Keratinocyte (primary cell): ENCODE measurements around the gene FOXP3. TPM values are rescaled to one million over a fixed set of nuclear protein-coding genes. Genes with fewer than 3 reads are reported as not detected.

ENCODE experiments used
- DNase-seq: peaks from one replicate; pipeline ENCODE4 v3.0.0-alpha.2; 2011; ENCODE audit warnings: low read depth, missing footprints, low spot score
- FAIRE-seq: peaks from 2 replicates; lab custom pipeline; 2011; peaks lifted over from hg19 to GRCh38; lab: Jason Lieb, UNC
- H2AFZ ChIP-seq: 2 replicates; pipeline ENCODE4 v1.6.0; 2012; ENCODE audit warnings: low read length, control low read depth, inconsistent platforms; ENCODE audit not compliant: control insufficient read depth
- H3K27ac ChIP-seq: 2 replicates; pipeline ENCODE4 v1.5.1; 2011; ENCODE audit warnings: low read length; ENCODE audit not compliant: control insufficient read depth, insufficient read depth
- H3K27me3 ChIP-seq: 3 replicates; pipeline ENCODE4 v1.6.0; 2011; ENCODE audit warnings: low read length; ENCODE audit not compliant: control insufficient read depth, insufficient read depth; ENCODE audit errors: extremely low read depth
- H3K36me3 ChIP-seq, 2 experiments: 2 replicates in 1 of 2; 3 replicates in 1 of 2; pipeline ENCODE4 v1.5.1; 2011; ENCODE audit warnings: low read length in 2 of 2, mild to moderate bottlenecking in 1 of 2; ENCODE audit not compliant: control insufficient read depth in 2 of 2, insufficient read depth in 2 of 2; ENCODE audit errors: extremely low read depth in 1 of 2
- H3K4me1 ChIP-seq: 3 replicates; pipeline ENCODE4 v1.5.1; 2011; ENCODE audit warnings: low read length; ENCODE audit not compliant: control insufficient read depth, insufficient read depth; ENCODE audit errors: extremely low read depth
- H3K4me2 ChIP-seq: 3 replicates; pipeline ENCODE4 v1.6.0; 2011; ENCODE audit warnings: low read depth, low read length; ENCODE audit not compliant: control insufficient read depth, insufficient read depth; ENCODE audit errors: extremely low read depth
- H3K4me3 ChIP-seq, 3 experiments: fragments of 200-600 bp in 1 of 3; sonication (generic) in 1 of 3; 2 replicates in 2 of 3; 3 replicates in 1 of 3; pipeline ENCODE4 v1.5.1; 2011 to 2016; ENCODE audit warnings: low read length in 3 of 3, mild to moderate bottlenecking in 3 of 3, control low read depth in 2 of 3, inconsistent platforms in 1 of 3, low read depth in 1 of 3, mixed read lengths in 1 of 3, mixed run types in 1 of 3, moderate library complexity in 1 of 3; ENCODE audit not compliant: control insufficient read depth in 2 of 3, insufficient read depth in 2 of 3; ENCODE audit errors: extremely low read depth in 1 of 3
- H3K79me2 ChIP-seq: 2 replicates; pipeline ENCODE4 v1.6.0; 2012; ENCODE audit warnings: low read length; ENCODE audit not compliant: control insufficient read depth, insufficient read depth
- H3K9ac ChIP-seq: 3 replicates; pipeline ENCODE4 v1.6.0; 2011; ENCODE audit warnings: low read length; ENCODE audit not compliant: control insufficient read depth, insufficient read depth; ENCODE audit errors: extremely low read depth
- H3K9me1 ChIP-seq: 3 replicates; pipeline ENCODE4 v1.6.0; 2011; ENCODE audit warnings: low read length; ENCODE audit not compliant: control insufficient read depth, insufficient read depth; ENCODE audit errors: extremely low read depth
- H3K9me3 ChIP-seq: 2 replicates; pipeline ENCODE4 v1.5.1; 2012; ENCODE audit warnings: low read depth, low read length; ENCODE audit not compliant: control insufficient read depth
- H4K20me1 ChIP-seq: 3 replicates; pipeline ENCODE4 v1.6.0; 2011; ENCODE audit warnings: low read length; ENCODE audit not compliant: control insufficient read depth, insufficient read depth; ENCODE audit errors: extremely low read depth
- CTCF ChIP-seq, 3 experiments: IDR thresholded peaks in 1 of 3; conservative IDR thresholded peaks in 1 of 3; optimal IDR thresholded peaks in 1 of 3; 2 replicates in 2 of 3; 3 replicates in 1 of 3; pipeline versions ENCODE3 to v1.5.1; 2011; ENCODE audit warnings: low read length in 3 of 3, mild to moderate bottlenecking in 3 of 3, moderate library complexity in 2 of 3, control low read depth in 1 of 3, inconsistent platforms in 1 of 3; ENCODE audit not compliant: insufficient read depth in 2 of 3; ENCODE audit errors: extremely low read depth in 1 of 3
- EZH2 ChIP-seq: IDR thresholded peaks from one replicate; pipeline ENCODE4 v1.6.1; 2012; ENCODE audit warnings: inconsistent platforms, mild to moderate bottlenecking, low read length, moderate library complexity
- dilution Hi-C: fragments of 300-500 bp; cut with MboI; formaldehyde crosslinking; loops from one replicate; pipeline ENCODE4 v1.7.0; 2020; ENCODE audit warnings: low sequenced_read_pairs; ENCODE audit not compliant: extremely low pct_ligation_motif_present
- polyA plus RNA-seq, 5 experiments: library from polyadenylated mRNA; depleted of rRNA in 3 of 5; stranded (reverse) in 3 of 5; stranded (forward) in 1 of 5; unstranded in 1 of 5; fragments of >200 nt; gene quantifications; 1 replicate in 1 of 5; 2 replicates in 3 of 5; 3 replicates in 1 of 5; pipeline versions ENCODE4 v1.2.1 to v1.2.3, GENCODE V29; 2011 to 2012; ENCODE audit warnings: missing spikeins in 2 of 5, low read depth in 1 of 5, low replicate concordance in 1 of 5

The FOXP3 gene
- polyA plus RNA-seq, 1 donor (not counting 4 experiments of a cell fraction or from before 2014, with no cell fraction given), result 0.05 TPM

GRCh38 chrX:49238735-49239134 lies 25.8 kb downstream of the FOXP3 start:
- TF ChIP-seq EZH2 (no peak), CTCF (optimal IDR thresholded peaks at IDR 0.05 in 1 of 3, IDR thresholded peaks at IDR 0.05 in 1 of 3, conservative IDR thresholded peaks at IDR 0.05 in 1 of 3; ENCODE audit: extremely low read depth in 1 of 3, insufficient read depth in 2 of 3, low read length in 3 of 3) (no peak)

GRCh38 chrX:49237060-49237459 lies 27.4 kb downstream of the FOXP3 start:
- no peaks in the 10 kb centered on the region for H3K4me1 ChIP-seq
- H3K27me3 ChIP-seq, result no peaks in the 10 kb centered on the region
- FAIRE-seq (no peak), DNase-seq (no peak)
- H2AFZ ChIP-seq, result no peak overlapping the region
- H3K9me3 ChIP-seq, result no peaks in the 10 kb centered on the region
- no peak overlapping the region for H3K27ac ChIP-seq
- TF ChIP-seq CTCF (optimal IDR thresholded peaks at IDR 0.05 in 1 of 3, IDR thresholded peaks at IDR 0.05 in 1 of 3, conservative IDR thresholded peaks at IDR 0.05 in 1 of 3; ENCODE audit: extremely low read depth in 1 of 3, insufficient read depth in 2 of 3, low read length in 3 of 3), result no peak
- TF ChIP-seq EZH2, result no peak
- H3K79me2 ChIP-seq, result no peaks in the 10 kb centered on the region
- H3K4me2 ChIP-seq, result no peak overlapping the region
- no peaks in the 10 kb centered on the region for H3K9me1 ChIP-seq
- dilution Hi-C loops, result no loop called here
- no peak overlapping the region for H3K4me3 ChIP-seq
- no peaks in the 10 kb centered on the region for H4K20me1 ChIP-seq
- no peak overlapping the region for H3K9ac ChIP-seq
- H3K36me3 ChIP-seq, result peaks cover 0 to 1% of the 10 kb centered on the region in 2 experiments

More at GRCh38 chrX:49238735-49239134, 25.8 kb downstream of the FOXP3 start:
- Histone ChIP-seq H4K20me1 (no peaks in the 10 kb centered on the region), H3K27me3 (no peaks in the 10 kb centered on the region), H3K4me1 (peaks cover 4% of the 10 kb centered on the region), H3K36me3 (peaks cover 4 to 5% of the 10 kb centered on the region in 2 experiments), H3K9me1 (no peaks in the 10 kb centered on the region), H3K9me3 (no peaks in the 10 kb centered on the region), H3K27ac (no peak overlapping the region), H2AFZ (no peak overlapping the region), H3K9ac (no peak overlapping the region), H3K79me2 (no peaks in the 10 kb centered on the region), H3K4me2 (no peak overlapping the region), H3K4me3 (no peak overlapping the region)
- no peak for DNase-seq
- no peak for FAIRE-seq
- dilution Hi-C loops, result no loop called here
